ENCODE results near the gene OR10G2.
"Not testable (repeated sequence)": the region's sequence is repeated elsewhere in the genome, so short reads cannot be mapped to it uniquely, and the experiment has no call there.

Gene OR10G2

DNA sequence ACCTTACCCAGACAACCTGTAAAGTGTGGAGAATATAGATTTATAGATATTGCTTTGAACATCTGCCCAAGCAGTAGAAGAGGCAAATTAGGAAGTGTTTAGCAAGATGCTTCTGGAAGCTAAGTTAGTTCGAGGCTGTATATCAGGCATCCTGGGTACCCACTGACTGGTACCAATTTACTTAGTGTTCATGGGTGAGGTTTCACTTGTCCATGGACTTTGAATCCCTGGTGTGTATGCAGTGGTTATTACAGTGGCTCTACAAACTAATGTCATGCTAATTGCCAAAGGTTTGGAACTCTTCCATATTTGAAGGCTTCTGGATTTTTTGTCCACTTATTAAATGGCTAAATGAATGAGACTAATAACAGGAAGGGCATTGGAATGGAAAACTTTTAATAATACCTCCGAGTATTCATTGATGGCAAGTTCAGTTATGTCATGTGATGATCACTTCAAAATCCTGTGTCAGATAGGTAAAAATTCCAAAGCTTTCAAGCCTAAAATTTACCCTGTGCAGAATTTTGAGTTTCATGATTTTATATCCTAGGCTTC is 18.7 kb upstream of the OR10G2 start, which contains the start of gene OR4E2:
OR4E2 (plus strand) TSS at position 505 of the 555 bp plus-strand sequence. CDS start 11,248 bp downstream, outside the sequence.
- no peak within 1 kb of the TSS for H3K4me3 ChIP-seq (ENCODE audit: low read depth in 1 of 5, low read length in 5 of 5)
- peaks cover 0 to 3% (median 0%) of the 10 kb centered on the region in 5 donors for H3K9me3 ChIP-seq (ENCODE audit: control insufficient read depth in 5 of 5, low read length in 5 of 5)
- H3K27me3 ChIP-seq (ENCODE audit: control insufficient read depth in 5 of 5, insufficient read depth in 4 of 5, low read length in 5 of 5): peaks cover 0 to 5% (median 4%) of the 10 kb centered on the region in 5 donors
- H3K4me1 ChIP-seq (ENCODE audit: control insufficient read depth in 5 of 5, insufficient read depth in 5 of 5, low read length in 5 of 5): no peaks in the 10 kb centered on the region
- no peak within 1 kb of the TSS for H3K27ac ChIP-seq (ENCODE audit: low read depth, low read length)
- H3K36me3 ChIP-seq (ENCODE audit: control insufficient read depth in 5 of 5, insufficient read depth in 5 of 5, low read length in 5 of 5): no peaks in the 10 kb centered on the region
- no peak within 1 kb of the TSS for H3K9ac ChIP-seq (ENCODE audit: low read length in 5 of 5)

DNA sequence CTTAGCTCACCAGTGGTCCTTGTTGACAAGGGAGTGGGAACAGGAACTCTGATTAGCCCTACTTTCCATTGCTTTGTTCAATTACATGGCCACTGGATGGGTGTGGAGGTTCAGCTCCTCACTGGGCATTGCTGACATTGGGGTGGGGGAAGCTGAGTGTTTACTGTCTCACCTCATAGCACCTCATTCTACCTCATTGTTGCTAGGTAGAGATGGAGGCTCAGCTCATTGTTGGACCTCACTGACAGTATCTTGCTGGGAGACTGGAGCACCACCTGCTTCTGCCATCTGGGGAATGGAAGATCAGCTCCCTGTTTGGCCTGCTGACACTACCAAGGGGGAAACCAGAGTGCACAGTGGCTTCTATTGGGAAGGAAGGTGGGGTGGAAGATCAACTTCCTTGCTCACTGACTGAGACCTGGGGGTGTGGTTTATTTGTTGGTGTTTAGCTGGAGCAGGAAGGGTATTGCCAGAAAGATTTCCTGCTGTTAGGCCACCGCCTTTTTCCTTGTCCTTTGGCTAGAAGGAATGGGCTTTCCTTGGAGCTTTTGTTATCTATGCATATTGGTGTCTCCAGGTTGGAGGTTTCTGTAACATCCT is 17.6 kb upstream of the OR10G2 start:
- no peaks in the 10 kb centered on the region for H3K36me3 ChIP-seq (ENCODE audit: control insufficient read depth in 5 of 5, insufficient read depth in 5 of 5, low read length in 5 of 5)
- H3K27ac ChIP-seq (ENCODE audit: low read depth, low read length): no peak overlapping the region
- H3K27me3 ChIP-seq (ENCODE audit: control insufficient read depth in 5 of 5, insufficient read depth in 4 of 5, low read length in 5 of 5): peaks cover 0 to 5% (median 4%) of the 10 kb centered on the region in 5 donors
- H3K9me3 ChIP-seq (ENCODE audit: control insufficient read depth in 5 of 5, low read length in 5 of 5): peaks cover 0 to 3% (median 0%) of the 10 kb centered on the region in 5 donors
- no peak overlapping the region for H3K9ac ChIP-seq (ENCODE audit: low read length in 5 of 5)
- H3K4me1 ChIP-seq (ENCODE audit: control insufficient read depth in 5 of 5, insufficient read depth in 5 of 5, low read length in 5 of 5): no peaks in the 10 kb centered on the region
- H3K4me3 ChIP-seq (ENCODE audit: low read depth in 1 of 5, low read length in 5 of 5): no peak overlapping the region

DNA sequence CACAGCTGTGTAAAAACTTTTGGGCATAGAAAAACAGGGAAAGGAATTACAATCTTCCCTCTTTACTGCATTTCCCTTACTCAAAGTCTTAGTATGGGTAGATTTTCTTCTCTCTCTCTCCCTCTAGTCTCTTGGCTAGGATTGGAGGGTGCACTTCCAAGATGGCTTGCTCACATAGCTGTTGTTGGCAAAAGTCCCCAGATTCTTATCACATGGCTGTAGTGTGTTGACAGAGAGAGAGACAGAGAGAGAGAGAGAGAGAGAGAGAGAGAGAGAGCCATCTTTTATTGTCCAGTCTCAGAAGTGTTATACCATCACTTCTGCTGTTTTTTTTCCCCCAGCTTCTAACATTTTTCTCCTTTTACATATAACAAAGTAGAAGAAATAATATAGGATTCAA is 12.6 kb upstream of the OR10G2 start:
- Histone ChIP-seq H3K9ac (ENCODE audit: low read length in 5 of 5) (no peak overlapping the region), H3K4me3 (ENCODE audit: low read depth in 1 of 5, low read length in 5 of 5) (no peak overlapping the region), H3K9me3 (ENCODE audit: control insufficient read depth in 5 of 5, low read length in 5 of 5) (peaks cover 0 to 2% (median 0%) of the 10 kb centered on the region in 5 donors), H3K27ac (ENCODE audit: low read depth, low read length) (no peak overlapping the region), H3K27me3 (ENCODE audit: control insufficient read depth in 5 of 5, insufficient read depth in 4 of 5, low read length in 5 of 5) (peaks cover 0 to 8% (median 4%) of the 10 kb centered on the region in 5 donors), H3K4me1 (ENCODE audit: control insufficient read depth in 5 of 5, insufficient read depth in 5 of 5, low read length in 5 of 5) (no peaks in the 10 kb centered on the region), H3K36me3 (ENCODE audit: control insufficient read depth in 5 of 5, insufficient read depth in 5 of 5, low read length in 5 of 5) (no peaks in the 10 kb centered on the region)

DNA sequence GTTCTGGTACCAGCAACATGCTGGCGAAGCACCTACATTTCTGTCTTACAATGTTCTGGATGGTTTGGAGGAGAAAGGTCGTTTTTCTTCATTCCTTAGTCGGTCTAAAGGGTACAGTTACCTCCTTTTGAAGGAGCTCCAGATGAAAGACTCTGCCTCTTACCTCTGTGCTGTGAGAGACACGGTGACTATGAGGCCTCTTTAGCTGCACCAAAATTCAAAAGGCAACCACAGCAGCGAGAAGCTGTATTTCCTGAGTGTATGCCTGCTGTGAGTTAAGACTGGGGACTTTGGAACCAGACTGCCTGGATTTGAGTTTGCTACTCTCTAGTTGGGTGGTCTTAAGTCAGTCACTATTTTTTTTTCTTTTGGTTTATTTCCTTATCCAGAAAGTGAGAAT is 8.7 kb upstream of the OR10G2 start:
- H3K9ac ChIP-seq (ENCODE audit: low read length in 5 of 5): no peak overlapping the region
- H3K27me3 ChIP-seq (ENCODE audit: control insufficient read depth in 5 of 5, insufficient read depth in 4 of 5, low read length in 5 of 5): peaks cover 0 to 3% (median 0%) of the 10 kb centered on the region in 5 donors
- H3K9me3 ChIP-seq (ENCODE audit: control insufficient read depth in 5 of 5, low read length in 5 of 5): no peaks in the 10 kb centered on the region
- no peaks in the 10 kb centered on the region for H3K36me3 ChIP-seq (ENCODE audit: control insufficient read depth in 5 of 5, insufficient read depth in 5 of 5, low read length in 5 of 5)
- H3K27ac ChIP-seq (ENCODE audit: low read depth, low read length): no peak overlapping the region
- H3K4me1 ChIP-seq (ENCODE audit: control insufficient read depth in 5 of 5, insufficient read depth in 5 of 5, low read length in 5 of 5): no peaks in the 10 kb centered on the region
- H3K4me3 ChIP-seq (ENCODE audit: low read depth in 1 of 5, low read length in 5 of 5): no peak overlapping the region

DNA sequence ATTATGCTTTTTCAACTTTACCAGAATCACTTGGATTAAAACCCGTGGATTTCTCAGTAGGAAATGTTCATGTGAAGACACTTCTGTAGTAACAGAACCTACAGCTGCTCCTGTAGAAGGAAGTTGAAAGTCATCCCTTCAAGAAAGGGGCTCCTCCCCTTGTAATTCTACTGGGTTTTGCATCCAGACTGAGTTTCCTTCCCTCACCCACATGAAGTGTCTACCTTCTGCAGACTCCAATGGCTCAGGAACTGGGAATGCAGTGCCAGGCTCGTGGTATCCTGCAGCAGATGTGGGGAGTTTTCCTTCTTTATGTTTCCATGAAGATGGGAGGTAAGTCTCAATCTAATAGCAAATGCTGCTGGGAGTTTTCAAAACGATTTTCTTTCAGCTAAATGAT is 7.9 kb upstream of the OR10G2 start:
- H3K27ac ChIP-seq (ENCODE audit: low read depth, low read length): no peak overlapping the region
- H3K36me3 ChIP-seq (ENCODE audit: control insufficient read depth in 5 of 5, insufficient read depth in 5 of 5, low read length in 5 of 5): no peaks in the 10 kb centered on the region
- no peaks in the 10 kb centered on the region for H3K9me3 ChIP-seq (ENCODE audit: control insufficient read depth in 5 of 5, low read length in 5 of 5)
- peaks cover 0 to 3% (median 0%) of the 10 kb centered on the region in 5 donors for H3K27me3 ChIP-seq (ENCODE audit: control insufficient read depth in 5 of 5, insufficient read depth in 4 of 5, low read length in 5 of 5)
- H3K9ac ChIP-seq (ENCODE audit: low read length in 5 of 5): no peak overlapping the region
- H3K4me3 ChIP-seq (ENCODE audit: low read depth in 1 of 5, low read length in 5 of 5): no peak overlapping the region
- H3K4me1 ChIP-seq (ENCODE audit: control insufficient read depth in 5 of 5, insufficient read depth in 5 of 5, low read length in 5 of 5): no peaks in the 10 kb centered on the region

DNA sequence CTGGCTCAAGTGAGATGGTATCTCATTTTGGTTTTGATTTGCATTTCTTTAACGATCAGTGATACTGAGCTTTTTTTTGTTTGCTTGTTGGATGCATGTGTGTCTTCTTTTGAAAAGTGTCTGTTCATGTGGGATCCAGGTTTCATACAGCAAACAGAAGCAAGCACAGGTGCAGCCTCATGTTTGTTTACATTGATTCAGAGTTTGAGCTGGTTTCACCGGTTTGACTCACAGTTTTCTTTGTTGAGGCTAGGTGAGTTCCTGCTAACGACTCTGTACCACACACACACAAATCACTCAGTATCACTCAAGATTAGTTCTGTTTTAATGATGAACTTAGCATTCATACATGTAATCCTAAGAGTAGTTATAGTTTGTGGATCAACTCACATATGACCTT is 3.7 kb downstream of the OR10G2 start:
- peaks cover 0 to 6% (median 0%) of the 10 kb centered on the region in 5 donors for H3K9me3 ChIP-seq (ENCODE audit: control insufficient read depth in 5 of 5, low read length in 5 of 5)
- no peak overlapping the region for H3K9ac ChIP-seq (ENCODE audit: low read length in 5 of 5)
- H3K27me3 ChIP-seq (ENCODE audit: control insufficient read depth in 5 of 5, insufficient read depth in 4 of 5, low read length in 5 of 5): no peaks in the 10 kb centered on the region
- no peaks in the 10 kb centered on the region for H3K36me3 ChIP-seq (ENCODE audit: control insufficient read depth in 5 of 5, insufficient read depth in 5 of 5, low read length in 5 of 5)
- no peak overlapping the region for H3K27ac ChIP-seq (ENCODE audit: low read depth, low read length)
- no peak overlapping the region for H3K4me3 ChIP-seq (ENCODE audit: low read depth in 1 of 5, low read length in 5 of 5)
- no peaks in the 10 kb centered on the region for H3K4me1 ChIP-seq (ENCODE audit: control insufficient read depth in 5 of 5, insufficient read depth in 5 of 5, low read length in 5 of 5)

DNA sequence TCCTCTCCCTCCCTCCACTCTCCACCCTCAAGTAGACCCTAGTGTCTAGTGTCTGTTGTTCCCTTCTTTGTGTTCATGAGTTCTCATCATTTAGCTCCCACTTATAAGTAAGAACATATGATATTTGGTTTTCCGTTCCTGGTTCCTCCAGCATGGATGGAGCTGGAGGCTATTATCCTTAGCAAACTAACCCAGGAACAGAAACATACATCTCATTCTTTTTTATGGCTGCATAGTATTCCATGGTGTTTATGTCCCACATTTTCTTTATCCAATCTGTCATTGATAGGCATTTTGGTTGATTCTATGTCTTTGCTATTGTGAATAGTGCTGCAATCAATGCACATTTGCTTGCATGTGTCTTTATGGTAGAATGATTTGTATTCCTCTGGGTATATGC is 4.2 kb downstream of the OR10G2 start:
- H3K4me3 ChIP-seq (ENCODE audit: low read depth in 1 of 5, low read length in 5 of 5); H3K9ac ChIP-seq (ENCODE audit: low read length in 5 of 5); H3K9me3 ChIP-seq (ENCODE audit: control insufficient read depth in 5 of 5, low read length in 5 of 5); H3K4me1 ChIP-seq (ENCODE audit: control insufficient read depth in 5 of 5, insufficient read depth in 5 of 5, low read length in 5 of 5); H3K36me3 ChIP-seq (ENCODE audit: control insufficient read depth in 5 of 5, insufficient read depth in 5 of 5, low read length in 5 of 5); H3K27me3 ChIP-seq (ENCODE audit: control insufficient read depth in 5 of 5, insufficient read depth in 4 of 5, low read length in 5 of 5); H3K27ac ChIP-seq (ENCODE audit: low read depth, low read length): not testable (repeated sequence)

DNA sequence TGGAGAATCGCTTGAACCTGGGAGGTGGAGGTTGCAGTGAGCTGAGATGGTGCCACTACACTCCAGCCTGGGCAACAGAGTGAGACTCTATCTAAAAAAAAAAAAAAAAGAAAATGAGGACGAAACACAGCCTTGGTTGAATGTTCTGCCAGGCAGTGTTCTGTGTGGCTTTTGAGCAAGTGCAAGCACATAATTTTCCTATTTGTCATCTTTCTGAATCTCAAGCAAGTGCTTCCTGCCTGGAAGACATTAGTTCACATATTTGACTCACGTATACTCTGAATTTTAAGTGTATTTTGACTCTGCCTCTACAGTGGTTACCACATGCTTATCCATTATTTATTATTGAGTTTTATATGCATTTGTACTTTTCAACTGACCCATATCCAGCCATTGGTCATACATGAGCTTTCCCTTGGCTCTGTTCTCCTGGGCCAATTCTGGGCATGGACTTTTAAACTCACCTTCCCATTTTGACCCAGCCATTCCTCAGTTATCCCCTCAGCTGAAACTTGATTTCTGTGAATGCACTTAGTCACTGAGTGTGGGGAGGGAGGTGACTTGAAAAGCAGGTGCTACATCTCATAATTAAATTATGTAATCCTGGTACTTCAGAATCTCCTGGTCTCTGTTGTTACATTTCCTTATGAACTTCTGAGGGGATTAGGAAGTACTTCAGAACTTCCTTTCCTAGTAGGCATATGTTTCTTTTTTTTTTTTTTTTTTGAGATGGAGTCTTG is 8.1 kb downstream of the OR10G2 start:
- Histone ChIP-seq H3K4me1 (ENCODE audit: control insufficient read depth in 5 of 5, insufficient read depth in 5 of 5, low read length in 5 of 5) (no peaks in the 10 kb centered on the region), H3K9me3 (ENCODE audit: control insufficient read depth in 5 of 5, low read length in 5 of 5) (peaks cover 0 to 6% (median 0%) of the 10 kb centered on the region in 5 donors), H3K4me3 (ENCODE audit: low read depth in 1 of 5, low read length in 5 of 5) (no peak overlapping the region), H3K27me3 (ENCODE audit: control insufficient read depth in 5 of 5, insufficient read depth in 4 of 5, low read length in 5 of 5) (no peaks in the 10 kb centered on the region), H3K9ac (ENCODE audit: low read length in 5 of 5) (no peak overlapping the region), H3K27ac (ENCODE audit: low read depth, low read length) (no peak overlapping the region), H3K36me3 (ENCODE audit: control insufficient read depth in 5 of 5, insufficient read depth in 5 of 5, low read length in 5 of 5) (no peaks in the 10 kb centered on the region)

DNA sequence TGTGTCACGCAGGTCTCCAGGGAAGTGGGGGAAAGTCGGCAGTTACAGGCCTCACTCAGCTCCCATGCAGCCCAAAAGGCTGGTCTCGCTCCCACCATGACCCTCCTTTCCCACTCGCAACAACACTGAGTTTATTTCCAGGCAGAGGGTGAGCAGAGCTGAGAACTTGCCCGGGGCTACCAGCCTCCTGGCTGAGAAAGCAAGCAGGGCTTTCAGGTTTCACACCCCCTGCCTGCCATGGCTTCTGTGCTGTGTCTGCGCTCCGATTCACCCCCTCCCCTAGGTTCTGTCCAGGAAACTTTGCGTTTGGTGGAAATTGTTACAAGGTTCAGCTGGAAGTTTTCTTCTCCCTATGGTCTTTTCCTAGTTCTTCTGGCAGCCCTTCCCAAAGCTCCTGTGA is 17.1 kb downstream of the OR10G2 start:
- no peaks in the 10 kb centered on the region for H3K27me3 ChIP-seq (ENCODE audit: control insufficient read depth in 5 of 5, insufficient read depth in 4 of 5, low read length in 5 of 5)
- no peaks in the 10 kb centered on the region for H3K4me1 ChIP-seq (ENCODE audit: control insufficient read depth in 5 of 5, insufficient read depth in 5 of 5, low read length in 5 of 5)
- no peak overlapping the region for H3K4me3 ChIP-seq (ENCODE audit: low read depth in 1 of 5, low read length in 5 of 5)
- H3K9me3 ChIP-seq (ENCODE audit: control insufficient read depth in 5 of 5, low read length in 5 of 5): no peaks in the 10 kb centered on the region
- no peaks in the 10 kb centered on the region for H3K36me3 ChIP-seq (ENCODE audit: control insufficient read depth in 5 of 5, insufficient read depth in 5 of 5, low read length in 5 of 5)
- H3K27ac ChIP-seq (ENCODE audit: low read depth, low read length): no peak overlapping the region
- no peak overlapping the region for H3K9ac ChIP-seq (ENCODE audit: low read length in 5 of 5)

DNA sequence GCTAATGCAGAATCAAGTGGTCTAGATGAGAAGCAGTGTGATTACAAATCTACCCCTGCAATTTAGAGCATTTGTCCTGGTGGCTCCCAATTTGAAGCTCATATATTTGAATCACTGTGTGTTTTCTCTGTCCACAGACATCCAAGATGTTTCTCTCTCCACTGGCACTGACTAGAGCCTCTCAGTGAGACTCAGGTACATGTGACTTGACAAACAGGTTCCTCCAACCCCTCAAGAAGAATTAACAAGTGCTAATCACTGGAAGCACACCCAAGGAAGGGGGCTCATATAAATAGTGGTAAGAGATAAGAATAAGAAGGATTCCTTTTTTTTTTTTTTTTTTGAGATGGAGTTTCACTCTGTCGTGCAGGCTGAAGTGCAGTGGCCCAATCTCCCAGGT is 20.5 kb downstream of the OR10G2 start:
- Histone ChIP-seq H3K27me3 (ENCODE audit: control insufficient read depth in 5 of 5, insufficient read depth in 4 of 5, low read length in 5 of 5) (peaks cover 0 to 2% (median 0%) of the 10 kb centered on the region in 5 donors), H3K9me3 (ENCODE audit: control insufficient read depth in 5 of 5, low read length in 5 of 5) (no peaks in the 10 kb centered on the region), H3K4me3 (ENCODE audit: low read depth in 1 of 5, low read length in 5 of 5) (no peak overlapping the region), H3K27ac (ENCODE audit: low read depth, low read length) (no peak overlapping the region), H3K9ac (ENCODE audit: low read length in 5 of 5) (no peak overlapping the region), H3K36me3 (ENCODE audit: control insufficient read depth in 5 of 5, insufficient read depth in 5 of 5, low read length in 5 of 5) (no peaks in the 10 kb centered on the region), H3K4me1 (ENCODE audit: control insufficient read depth in 5 of 5, insufficient read depth in 5 of 5, low read length in 5 of 5) (no peaks in the 10 kb centered on the region)
